IPS DF 6.9 (cell line): ENCODE results near the gene UNC93B1.

Source experiments
- DNase-seq: peaks from one replicate; pipeline ENCODE4 v3.0.0-alpha.2; 2013; ENCODE audit warnings: low read depth, low spot score
- H3K27ac ChIP-seq: one replicate; pipeline ENCODE4 v1.5.1; 2013; ENCODE audit warnings: low read length, control low read depth
- H3K27me3 ChIP-seq: 2 replicates; pipeline ENCODE4 v1.6.1; 2013; ENCODE audit warnings: mild to moderate bottlenecking, low read length; ENCODE audit not compliant: control insufficient read depth, insufficient read depth
- H3K36me3 ChIP-seq: 2 replicates; pipeline ENCODE4 v1.6.1; 2013; ENCODE audit warnings: low read length; ENCODE audit not compliant: control insufficient read depth, insufficient read depth
- H3K4me1 ChIP-seq: 2 replicates; pipeline ENCODE4 v1.6.1; 2013; ENCODE audit warnings: low read length; ENCODE audit not compliant: control insufficient read depth, insufficient read depth
- H3K4me3 ChIP-seq: 2 replicates; pipeline ENCODE4 v1.5.1; 2013; ENCODE audit warnings: mild to moderate bottlenecking, low read length
- H3K9me3 ChIP-seq: 2 replicates; pipeline ENCODE4 v1.6.1; 2013; ENCODE audit warnings: low read length, inconsistent platforms; ENCODE audit not compliant: control insufficient read depth, insufficient read depth
- WGBS: extraction: QIAGEN DNeasy Blood & Tissue Kit; methylation state at CpG from one replicate; pipeline ENCODE4 v1.1.7; 2013; ENCODE audit warnings: mixed read lengths, missing lambda C conversion rate; ENCODE audit not compliant: insufficient read length, insufficient coverage; 5-methylcytosine and 5-hydroxymethylcytosine counted together

UNC93B1 gene

GRCh38 chr11:68012843-68013610, 9.1 kb upstream of the UNC93B1 start:
- H3K4me1 ChIP-seq = peaks cover 7% of the 10 kb centered on the region

GRCh38 chr11:68012044-68012842, 8.3 kb upstream of the UNC93B1 start:
- no peak overlapping the region for H3K4me3 ChIP-seq
- H3K9me3 ChIP-seq = no peaks in the 10 kb centered on the region
- WGBS = no CpG with 5 or more reads among the region's 17 CpGs
- no peak overlapping the region for H3K27ac ChIP-seq
- H3K27me3 ChIP-seq = no peaks in the 10 kb centered on the region
- H3K36me3 ChIP-seq = peaks cover 2% of the 10 kb centered on the region; the same call in 1 of the 2 replicates
- no peak for DNase-seq
- peaks cover 7% of the 10 kb centered on the region for H3K4me1 ChIP-seq

More at GRCh38 chr11:68012843-68013610, 9.1 kb upstream of the UNC93B1 start:
- no peak overlapping the region for H3K27ac ChIP-seq
- peaks cover 2% of the 10 kb centered on the region; the same call in 1 of the 2 replicates for H3K36me3 ChIP-seq
- H3K4me3 ChIP-seq = no peak overlapping the region
- DNase-seq = no peak
- WGBS = no CpG with 5 or more reads among the region's 16 CpGs
- no peaks in the 10 kb centered on the region for H3K27me3 ChIP-seq
- no peaks in the 10 kb centered on the region for H3K9me3 ChIP-seq

GRCh38 chr11:68011051-68011943, 7.4 kb upstream of the UNC93B1 start:
- Histone ChIP-seq H3K9me3 (no peaks in the 10 kb centered on the region), H3K4me1 (peaks cover 7% of the 10 kb centered on the region), H3K4me3 (no peak overlapping the region), H3K27me3 (no peaks in the 10 kb centered on the region), H3K27ac (no peak overlapping the region), H3K36me3 (peaks cover 2% of the 10 kb centered on the region; the same call in 1 of the 2 replicates)
- WGBS = no CpG with 5 or more reads among the region's 16 CpGs
- DNase-seq = no peak

GRCh38 chr11:68010090-68011041, 6.5 kb upstream of the UNC93B1 start, which contains the start of gene ALDH3B1:
Gene ALDH3B1, plus strand, starts transcription at chr11:68010327. Its CDS starts 4,971 bp downstream, at chr11:68015298.
- H3K27ac ChIP-seq = no peak within 1 kb of the TSS
- DNase-seq = no peak

GRCh38 chr11:68009391-68010089, 5.6 kb upstream of the UNC93B1 start:
- no peaks in the 10 kb centered on the region for H3K9me3 ChIP-seq
- no peak overlapping the region for H3K27ac ChIP-seq
- no peak overlapping the region for H3K4me3 ChIP-seq
- no peaks in the 10 kb centered on the region for H3K36me3 ChIP-seq
- no peak for DNase-seq
- H3K4me1 ChIP-seq = peaks cover 8% of the 10 kb centered on the region
- WGBS = no CpG with 5 or more reads among the region's 12 CpGs
- no peaks in the 10 kb centered on the region for H3K27me3 ChIP-seq

More at GRCh38 chr11:68010090-68011041, 6.5 kb upstream of the UNC93B1 start, which contains the start of gene ALDH3B1:
- Histone ChIP-seq H3K9me3 (no peaks in the 10 kb centered on the region), H3K36me3 (peaks cover 2% of the 10 kb centered on the region; the same call in 1 of the 2 replicates), H3K4me3 (no peak within 1 kb of the TSS), H3K4me1 (peaks cover 7% of the 10 kb centered on the region), H3K27me3 (no peaks in the 10 kb centered on the region)
- no CpG with 5 or more reads among the region's 33 CpGs for WGBS

- H3K27ac ChIP-seq = no peak overlapping the region
- no peak overlapping the region for H3K4me3 ChIP-seq
- no CpG with 5 or more reads among the region's 27 CpGs for WGBS
Measured at GRCh38 chr11:68008381-68009337, 4.8 kb upstream of the UNC93B1 start.

GRCh38 chr11:68007498-68008380, 3.8 kb upstream of the UNC93B1 start:
- DNase-seq = no peak
- Histone ChIP-seq H3K36me3 (no peaks in the 10 kb centered on the region), H3K27ac (no peak overlapping the region), H3K27me3 (no peaks in the 10 kb centered on the region), H3K4me3 (no peak overlapping the region), H3K9me3 (no peaks in the 10 kb centered on the region), H3K4me1 (peaks cover 12% of the 10 kb centered on the region)
- WGBS = no CpG with 5 or more reads among the region's 16 CpGs

More at GRCh38 chr11:68008381-68009337, 4.8 kb upstream of the UNC93B1 start:
- H3K4me1 ChIP-seq = peaks cover 10% of the 10 kb centered on the region
- no peak for DNase-seq
- H3K36me3 ChIP-seq = no peaks in the 10 kb centered on the region
- H3K27me3 ChIP-seq = no peaks in the 10 kb centered on the region
- H3K9me3 ChIP-seq = no peaks in the 10 kb centered on the region
